Stimulated activated naive CD8-positive, alpha-beta T cell treated with anti-CD3 and anti-CD28 coated beads, Interleukin-15, Interleukin-2, amounts not matched to agents 100 ng/mL and 50 ng/mL, for 24 hours (primary cell): ENCODE results near the gene KIF16B.
"Not testable (repeated sequence)": the region's sequence is repeated elsewhere in the genome, so short reads cannot be mapped to it uniquely, and the experiment has no call there.

Experiments used
- H3K27ac Mint-ChIP-seq: one replicate; pipeline ENCODE4 v1.8.0; 2021; ENCODE audit warnings: mild to moderate bottlenecking, mixed read lengths
- H3K27me3 Mint-ChIP-seq: one replicate; pipeline ENCODE4 v1.8.0; 2021; ENCODE audit warnings: mixed read lengths
- H3K36me3 Mint-ChIP-seq: one replicate; pipeline ENCODE4 v1.8.0; 2021; ENCODE audit warnings: low read depth, mixed read lengths
- H3K4me1 Mint-ChIP-seq: one replicate; pipeline ENCODE4 v1.8.0; 2021; ENCODE audit warnings: low read depth, mixed read lengths
- H3K4me3 Mint-ChIP-seq: one replicate; pipeline ENCODE4 v1.8.0; 2021; ENCODE audit warnings: mild to moderate bottlenecking, mixed read lengths
- H3K9me3 Mint-ChIP-seq: one replicate; pipeline ENCODE4 v1.8.0; 2021; ENCODE audit warnings: mixed read lengths

Gene KIF16B

DNA sequence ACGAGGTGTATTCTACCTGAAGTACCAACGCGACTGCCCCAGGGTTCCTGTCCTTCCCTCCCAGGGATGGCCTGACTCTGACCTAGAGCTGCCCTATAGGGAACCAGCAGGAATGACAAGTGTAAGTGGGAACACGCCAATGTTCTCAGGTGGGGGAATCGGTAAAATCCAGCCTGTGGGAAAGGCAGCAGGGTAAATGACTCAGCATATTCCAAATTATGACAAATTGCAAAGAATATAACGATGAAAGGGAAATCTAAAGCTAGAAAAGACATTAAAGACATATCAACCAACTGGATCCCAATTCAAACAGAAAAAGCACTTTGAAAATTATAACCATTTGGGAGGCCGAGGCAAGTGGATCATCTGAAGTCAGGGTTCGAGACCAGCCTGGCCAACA, 41.8 kb downstream of the KIF16B start:
- Mint-ChIP-seq H3K27ac (no peak overlapping the region), H3K27me3 (no peaks in the 10 kb centered on the region), H3K9me3 (no peaks in the 10 kb centered on the region), H3K4me1 (no peaks in the 10 kb centered on the region), H3K4me3 (no peak overlapping the region), H3K36me3 (no peaks in the 10 kb centered on the region)

DNA sequence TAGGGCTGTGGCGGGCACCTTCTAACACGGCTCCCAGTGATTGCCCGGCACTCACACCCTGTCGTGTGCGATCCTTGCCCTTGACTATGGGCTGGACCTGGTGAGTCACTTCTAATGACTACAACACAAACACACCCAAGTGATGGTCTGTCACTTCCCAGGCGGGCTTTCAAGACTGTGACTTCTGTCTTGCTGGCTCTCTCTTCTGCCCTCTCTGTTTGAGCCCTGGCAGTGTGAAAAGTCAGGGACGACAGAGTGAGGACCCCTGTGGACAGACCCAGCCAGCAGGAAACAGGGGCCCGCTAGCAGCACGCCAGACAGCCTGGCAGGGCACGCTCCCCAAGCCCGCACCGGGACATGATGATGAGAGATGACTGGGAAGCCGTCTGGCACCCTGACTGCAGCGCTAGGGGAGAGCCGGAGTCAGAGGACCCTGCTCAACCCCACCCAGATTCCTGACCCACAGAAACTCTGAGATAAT, 43.0 kb downstream of the KIF16B start:
- Mint-ChIP-seq H3K4me1 (no peaks in the 10 kb centered on the region), H3K27ac (no peak overlapping the region), H3K36me3 (peaks cover 6% of the 10 kb centered on the region), H3K9me3 (no peaks in the 10 kb centered on the region), H3K4me3 (no peak overlapping the region), H3K27me3 (no peaks in the 10 kb centered on the region)

DNA sequence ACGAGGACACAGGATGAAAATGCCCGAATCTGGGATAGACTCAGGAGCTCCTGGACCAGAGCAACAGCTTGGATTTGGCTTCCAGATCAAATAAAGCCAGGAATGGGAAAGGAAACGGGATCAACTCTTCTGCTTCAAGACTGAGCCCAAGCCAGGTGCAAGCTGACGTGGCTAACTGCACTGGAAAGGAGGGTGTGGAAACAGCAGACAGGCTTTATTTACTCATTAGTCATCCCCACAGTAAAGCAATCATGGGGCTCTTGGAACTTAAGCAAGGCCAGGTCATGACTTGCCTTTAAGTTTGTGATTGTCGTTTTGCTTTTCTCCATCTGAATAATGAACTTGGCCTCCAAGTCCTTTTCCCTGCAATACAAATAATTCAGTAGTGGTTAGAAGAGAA, 45.2 kb downstream of the KIF16B start:
- Mint-ChIP-seq H3K27me3 (no peaks in the 10 kb centered on the region), H3K4me1 (no peaks in the 10 kb centered on the region), H3K4me3 (no peak overlapping the region), H3K27ac (no peak overlapping the region), H3K9me3 (no peaks in the 10 kb centered on the region), H3K36me3 (peaks cover 25% of the 10 kb centered on the region)

DNA sequence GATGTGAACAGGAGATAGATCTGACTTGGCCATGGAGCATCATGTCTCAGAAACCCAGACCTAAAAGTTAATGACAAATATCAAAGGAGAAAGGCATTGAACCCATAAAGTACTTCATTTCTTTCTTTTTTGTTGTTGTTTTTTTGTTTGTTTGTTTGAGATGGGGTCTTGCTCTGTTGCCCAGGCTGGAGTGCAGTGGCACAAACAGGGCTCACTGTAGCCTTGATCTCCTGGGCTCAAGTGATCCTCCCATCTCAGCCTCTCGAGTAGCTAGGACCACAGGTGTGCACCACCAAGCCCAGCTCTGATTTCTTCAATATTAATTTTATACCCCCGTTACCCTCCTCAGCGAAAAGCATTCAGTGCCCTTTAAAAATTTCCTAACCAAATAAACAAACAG, 45.8 kb downstream of the KIF16B start:
- H3K4me1 Mint-ChIP-seq: no peaks in the 10 kb centered on the region
- peaks cover 3% of the 10 kb centered on the region for H3K9me3 Mint-ChIP-seq
- H3K27me3 Mint-ChIP-seq: no peaks in the 10 kb centered on the region
- H3K36me3 Mint-ChIP-seq: peaks cover 25% of the 10 kb centered on the region
- no peak overlapping the region for H3K4me3 Mint-ChIP-seq
- no peak overlapping the region for H3K27ac Mint-ChIP-seq

DNA sequence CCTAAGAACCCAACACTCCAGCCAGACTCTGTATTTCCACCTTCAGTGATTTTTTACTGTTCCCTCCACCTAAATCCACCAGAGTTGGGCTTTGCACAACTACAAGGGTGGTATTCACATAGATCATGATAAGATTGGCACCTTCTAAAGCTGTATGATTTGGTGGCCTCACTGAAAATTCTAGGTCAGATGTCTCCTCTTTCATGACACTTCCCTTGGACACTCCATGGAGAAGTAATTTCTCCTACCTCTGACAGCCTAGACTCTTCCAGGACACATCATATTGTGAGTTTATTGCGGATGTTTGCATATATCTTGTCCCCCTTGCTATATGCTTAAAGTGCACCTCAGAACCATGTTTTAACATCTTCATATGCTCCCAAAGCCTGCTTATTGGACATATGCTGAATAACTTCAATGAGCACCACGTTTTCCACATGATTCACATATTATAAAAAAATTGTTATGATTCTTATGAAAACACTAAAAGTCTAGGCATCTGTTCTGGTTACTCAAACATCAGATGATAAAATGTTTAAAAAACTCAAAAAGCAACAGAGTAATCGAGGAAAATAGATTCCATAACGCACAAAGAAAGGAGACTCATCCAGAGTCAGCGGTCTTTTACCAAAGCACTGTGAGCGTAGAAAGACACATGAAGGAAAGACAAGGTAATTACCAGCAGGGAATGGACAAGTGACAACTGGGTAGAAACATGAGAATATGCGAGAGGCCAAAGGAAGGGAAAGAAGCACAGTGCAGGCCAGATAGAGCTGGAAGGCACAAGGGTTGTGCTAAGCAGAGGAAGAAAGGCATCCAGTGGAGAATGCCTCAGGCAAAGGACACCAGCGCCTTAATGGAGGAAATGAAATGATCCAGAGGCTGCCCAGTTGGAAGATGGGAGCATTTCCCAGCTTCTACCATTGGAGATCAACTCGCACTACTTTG, 46.5 kb downstream of the KIF16B start:
- H3K4me3 Mint-ChIP-seq: no peak overlapping the region
- H3K36me3 Mint-ChIP-seq: peaks cover 25% of the 10 kb centered on the region
- peaks cover 3% of the 10 kb centered on the region for H3K9me3 Mint-ChIP-seq

DNA sequence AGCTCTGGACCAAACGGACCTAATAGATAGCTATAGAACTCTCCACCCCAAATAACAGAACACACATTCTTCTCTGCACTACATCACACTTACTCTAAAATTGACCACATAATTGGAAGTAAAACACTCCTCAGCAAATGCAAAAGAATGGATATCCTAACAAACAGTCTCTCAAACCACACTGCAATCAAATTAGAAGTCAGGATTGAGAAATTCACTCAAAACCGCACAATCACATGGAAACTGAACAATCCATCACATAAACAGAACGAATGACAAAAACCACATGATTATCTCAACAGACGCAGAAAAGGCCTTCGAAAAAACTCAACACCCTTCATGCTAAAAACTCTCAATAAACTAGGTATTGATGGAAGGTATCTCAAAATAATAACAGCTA, 50.6 kb downstream of the KIF16B start:
- H3K27me3 Mint-ChIP-seq, H3K27ac Mint-ChIP-seq, H3K9me3 Mint-ChIP-seq, H3K4me1 Mint-ChIP-seq, H3K4me3 Mint-ChIP-seq: not testable (repeated sequence)
- peaks cover 25% of the 10 kb centered on the region for H3K36me3 Mint-ChIP-seq

More for the DNA sequence above, 46.5 kb downstream of the KIF16B start:
- H3K27me3 Mint-ChIP-seq: no peaks in the 10 kb centered on the region
- no peaks in the 10 kb centered on the region for H3K4me1 Mint-ChIP-seq
- no peak overlapping the region for H3K27ac Mint-ChIP-seq

DNA sequence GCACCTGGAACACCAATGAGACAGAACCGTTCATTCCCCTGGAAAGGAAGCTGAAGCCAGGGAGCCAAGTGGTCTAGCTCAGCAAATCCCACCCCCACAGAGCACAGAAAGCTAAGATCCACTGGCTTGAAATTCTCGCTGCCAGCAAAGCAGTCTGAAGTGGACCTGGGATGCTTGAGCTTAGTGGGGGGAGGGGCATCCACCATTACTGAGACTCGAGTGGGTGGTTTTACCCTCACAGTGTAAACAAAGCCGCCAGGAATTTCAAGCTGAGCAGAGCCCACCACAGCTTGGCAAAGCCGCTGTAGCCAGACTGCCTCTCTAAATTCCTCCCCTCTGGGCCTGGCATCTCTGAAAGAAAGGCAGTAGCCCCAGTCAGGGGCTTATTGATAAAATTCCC, 53.1 kb downstream of the KIF16B start:
- peaks cover 3% of the 10 kb centered on the region for H3K9me3 Mint-ChIP-seq
- H3K4me3 Mint-ChIP-seq: no peak overlapping the region
- peaks cover 19% of the 10 kb centered on the region for H3K36me3 Mint-ChIP-seq
- no peaks in the 10 kb centered on the region for H3K27me3 Mint-ChIP-seq
- H3K4me1 Mint-ChIP-seq: no peaks in the 10 kb centered on the region
- no peak overlapping the region for H3K27ac Mint-ChIP-seq

DNA sequence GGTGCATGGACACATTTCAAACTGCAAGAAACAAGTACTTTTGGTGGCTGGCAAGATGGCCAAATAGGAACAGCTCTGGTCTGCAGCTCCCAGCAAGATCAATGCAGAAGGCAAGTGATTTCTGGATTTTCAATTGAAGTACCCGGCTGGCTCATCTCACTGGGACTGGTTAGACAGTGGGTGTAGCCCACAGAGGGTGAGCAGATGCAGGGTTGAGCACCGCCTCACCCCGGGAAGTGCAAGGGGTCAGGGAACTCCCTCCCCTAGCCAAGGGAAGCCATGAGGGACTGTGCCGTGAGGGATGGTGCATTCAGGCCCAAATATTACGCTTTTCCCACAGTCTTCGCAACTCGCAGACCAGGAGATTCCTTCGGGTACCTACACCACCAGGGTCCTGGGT, 53.6 kb downstream of the KIF16B start:
- not testable (repeated sequence) for H3K27ac Mint-ChIP-seq, H3K4me3 Mint-ChIP-seq, H3K4me1 Mint-ChIP-seq, H3K9me3 Mint-ChIP-seq, H3K27me3 Mint-ChIP-seq
- peaks cover 16% of the 10 kb centered on the region for H3K36me3 Mint-ChIP-seq

DNA sequence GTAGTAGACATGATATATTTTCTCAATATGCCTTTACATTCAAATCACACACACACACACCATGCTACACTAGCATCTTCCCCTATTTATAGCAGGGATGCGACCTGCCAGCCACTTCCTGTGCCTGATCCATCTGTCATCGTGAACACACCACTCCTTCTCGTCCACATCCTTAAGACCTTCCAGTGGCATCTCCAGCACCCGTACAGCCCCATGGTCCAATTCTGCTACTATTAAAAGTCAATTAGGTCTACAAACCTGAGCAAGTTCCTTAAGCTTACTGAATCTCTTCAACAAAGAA, 54.5 kb downstream of the KIF16B start:
- Mint-ChIP-seq H3K4me3 (no peak overlapping the region), H3K4me1 (no peaks in the 10 kb centered on the region), H3K27ac (no peak overlapping the region), H3K27me3 (no peaks in the 10 kb centered on the region), H3K9me3 (peaks cover 3% of the 10 kb centered on the region), H3K36me3 (peaks cover 6% of the 10 kb centered on the region)

DNA sequence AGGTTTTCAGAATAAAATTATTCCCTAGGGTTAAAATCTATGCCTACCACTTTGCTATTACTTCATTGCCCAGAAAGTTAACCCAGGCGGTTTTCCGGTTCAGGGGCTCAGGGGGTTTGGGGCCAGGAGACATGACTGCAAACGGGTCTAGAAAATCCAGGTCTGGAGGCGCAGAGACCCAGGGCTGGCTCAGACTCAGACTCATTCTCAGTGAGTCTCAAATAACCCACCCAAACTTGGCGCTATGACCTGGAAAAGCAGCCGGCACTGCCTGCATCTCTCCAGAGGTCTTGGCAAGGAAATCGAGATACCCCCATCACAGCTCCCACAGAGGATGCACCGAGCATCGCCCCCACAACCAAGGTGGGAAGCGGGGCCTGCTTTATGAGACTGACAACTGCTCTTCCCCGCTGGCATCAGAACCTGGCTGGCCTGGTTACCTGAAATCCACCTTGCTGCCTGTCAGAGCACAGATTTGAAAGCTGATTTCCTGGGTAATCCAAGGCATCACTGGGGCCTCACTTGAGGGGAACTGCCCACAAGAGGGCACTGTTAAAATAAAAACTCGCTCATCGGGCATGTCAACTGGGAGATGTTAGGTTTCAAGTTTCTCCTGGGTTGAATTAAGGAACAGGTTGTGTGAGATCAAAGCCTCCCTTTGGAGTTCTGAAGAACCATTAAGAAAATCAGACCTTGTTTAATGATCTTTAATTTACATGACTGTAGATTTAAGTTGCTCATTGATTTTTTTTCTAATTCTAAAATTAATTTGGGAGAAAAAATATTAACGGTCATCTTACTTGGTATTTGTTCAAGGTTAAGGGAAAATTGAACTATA, 55.1 kb downstream of the KIF16B start:
- Mint-ChIP-seq H3K4me1 (no peaks in the 10 kb centered on the region), H3K4me3 (no peak overlapping the region), H3K27me3 (no peaks in the 10 kb centered on the region), H3K36me3 (peaks cover under 1% of the 10 kb centered on the region), H3K9me3 (peaks cover 3% of the 10 kb centered on the region), H3K27ac (no peak overlapping the region)

DNA sequence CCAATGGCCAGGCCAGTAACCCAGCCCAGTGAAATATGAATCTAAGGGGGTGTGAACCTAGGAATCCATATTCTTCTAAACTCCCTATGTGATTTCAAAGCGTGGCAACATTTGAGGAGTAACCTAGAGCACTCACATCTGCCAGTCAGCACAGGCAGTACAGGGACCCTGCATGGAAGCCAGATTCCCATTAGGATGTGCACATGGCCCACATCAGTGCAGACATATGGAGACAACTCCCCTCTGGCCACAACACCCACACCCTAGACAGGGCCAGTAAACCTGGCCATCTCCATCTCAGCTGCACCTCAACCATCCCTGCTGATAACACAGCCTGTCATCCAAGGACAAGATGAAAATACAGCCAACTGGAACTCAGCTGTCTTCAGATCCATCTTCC, 56.5 kb downstream of the KIF16B start:
- no peaks in the 10 kb centered on the region for H3K27me3 Mint-ChIP-seq
- H3K4me1 Mint-ChIP-seq: no peaks in the 10 kb centered on the region
- H3K27ac Mint-ChIP-seq: no peak overlapping the region
- H3K4me3 Mint-ChIP-seq: no peak overlapping the region
- H3K36me3 Mint-ChIP-seq: peaks cover 5% of the 10 kb centered on the region
- H3K9me3 Mint-ChIP-seq: no peaks in the 10 kb centered on the region

DNA sequence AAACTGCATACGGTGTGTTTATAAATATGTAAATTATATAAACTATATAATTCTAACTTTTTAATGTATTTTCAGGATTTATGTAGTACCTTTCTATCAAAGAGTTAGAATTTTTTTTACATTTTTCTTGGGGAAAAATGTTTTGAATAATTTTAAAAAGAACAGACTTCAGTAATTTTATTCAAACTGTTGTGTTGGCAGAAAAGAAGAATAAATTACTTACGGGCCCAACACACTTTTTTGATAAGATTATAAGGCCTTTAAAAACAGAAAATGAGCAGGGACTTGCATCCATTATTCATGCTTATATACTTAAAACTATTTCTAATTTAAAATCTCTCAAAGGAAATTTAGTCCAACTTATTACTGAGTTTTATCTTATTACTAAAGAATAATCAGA, 58.2 kb downstream of the KIF16B start:
- no peaks in the 10 kb centered on the region for H3K4me1 Mint-ChIP-seq
- H3K9me3 Mint-ChIP-seq: no peaks in the 10 kb centered on the region
- H3K27me3 Mint-ChIP-seq: no peaks in the 10 kb centered on the region
- H3K27ac Mint-ChIP-seq: no peak overlapping the region
- peaks cover 10% of the 10 kb centered on the region for H3K36me3 Mint-ChIP-seq
- H3K4me3 Mint-ChIP-seq: no peak overlapping the region

DNA sequence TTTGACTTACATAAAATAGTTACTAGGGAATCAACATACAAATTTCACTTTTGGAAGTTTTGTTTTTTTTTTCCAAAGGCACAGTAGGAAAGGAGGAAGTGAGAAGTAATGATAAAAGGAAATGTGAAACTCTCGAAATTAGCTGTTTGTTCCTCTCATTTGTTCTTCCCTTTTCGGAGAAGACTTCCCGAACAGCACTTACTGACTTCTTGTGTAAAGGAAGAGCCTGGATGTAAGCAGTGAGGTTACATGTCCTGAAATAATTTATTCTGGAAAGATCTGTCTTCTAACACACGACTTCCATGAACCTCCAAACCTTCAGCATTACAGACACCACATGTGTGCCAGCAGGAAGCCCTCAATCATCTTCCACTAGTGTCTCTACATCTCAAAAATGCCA, 59.1 kb downstream of the KIF16B start:
- H3K4me1 Mint-ChIP-seq: no peaks in the 10 kb centered on the region
- peaks cover 10% of the 10 kb centered on the region for H3K36me3 Mint-ChIP-seq
- H3K27me3 Mint-ChIP-seq: no peaks in the 10 kb centered on the region
- H3K4me3 Mint-ChIP-seq: no peak overlapping the region
- H3K9me3 Mint-ChIP-seq: no peaks in the 10 kb centered on the region
- H3K27ac Mint-ChIP-seq: no peak overlapping the region

DNA sequence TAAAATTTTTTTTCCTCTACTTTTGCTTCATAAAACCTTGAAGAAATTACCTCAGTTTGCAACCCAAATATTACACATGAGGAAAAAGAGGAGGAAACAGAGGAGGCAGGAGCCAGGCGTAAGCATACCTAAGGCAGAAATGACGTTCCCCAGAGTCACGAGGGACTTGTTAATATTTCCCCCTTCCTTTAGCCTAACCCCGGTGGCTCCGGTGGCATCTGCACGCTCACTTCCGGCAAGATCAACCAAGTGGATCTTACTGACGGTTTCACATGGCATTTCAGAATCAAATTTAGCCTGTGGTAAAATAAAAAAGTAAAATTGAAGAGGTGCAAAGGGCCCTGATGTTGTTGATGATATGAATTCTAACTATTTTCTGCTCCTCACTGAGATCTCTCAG, 67.4 kb downstream of the KIF16B start:
- Mint-ChIP-seq H3K9me3 (no peaks in the 10 kb centered on the region), H3K4me3 (no peak overlapping the region), H3K27ac (no peak overlapping the region), H3K36me3 (peaks cover 32% of the 10 kb centered on the region), H3K27me3 (no peaks in the 10 kb centered on the region), H3K4me1 (peaks cover 5% of the 10 kb centered on the region)

DNA sequence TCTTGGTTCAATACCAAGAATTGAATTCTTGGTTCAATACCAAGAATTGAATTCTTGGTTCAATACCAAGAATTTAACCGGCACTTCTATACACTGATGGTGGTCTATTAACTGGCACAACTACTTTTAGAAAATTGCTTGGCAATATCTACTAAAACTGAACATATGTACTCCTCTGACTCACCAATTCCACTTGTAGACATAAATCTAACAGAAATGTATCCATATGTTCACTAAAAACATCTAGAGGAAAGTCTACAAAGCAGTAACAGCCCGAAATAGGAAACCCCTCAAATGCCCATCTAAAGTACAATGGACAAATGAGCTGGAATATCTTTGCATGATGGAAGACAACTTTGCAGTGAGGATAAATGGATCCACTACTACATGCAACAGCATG, 71.9 kb downstream of the KIF16B start:
- H3K4me1 Mint-ChIP-seq: peaks cover 5% of the 10 kb centered on the region
- peaks cover 30% of the 10 kb centered on the region for H3K36me3 Mint-ChIP-seq
- no peaks in the 10 kb centered on the region for H3K27me3 Mint-ChIP-seq
- no peaks in the 10 kb centered on the region for H3K9me3 Mint-ChIP-seq
- H3K27ac Mint-ChIP-seq: no peak overlapping the region
- H3K4me3 Mint-ChIP-seq: no peak overlapping the region
